ENCODE data around the gene RHBDD1. TPM values are rescaled to one million over a fixed set of nuclear protein-coding genes. Genes with fewer than 3 reads are reported as not detected.

The RHBDD1 gene, protein sequence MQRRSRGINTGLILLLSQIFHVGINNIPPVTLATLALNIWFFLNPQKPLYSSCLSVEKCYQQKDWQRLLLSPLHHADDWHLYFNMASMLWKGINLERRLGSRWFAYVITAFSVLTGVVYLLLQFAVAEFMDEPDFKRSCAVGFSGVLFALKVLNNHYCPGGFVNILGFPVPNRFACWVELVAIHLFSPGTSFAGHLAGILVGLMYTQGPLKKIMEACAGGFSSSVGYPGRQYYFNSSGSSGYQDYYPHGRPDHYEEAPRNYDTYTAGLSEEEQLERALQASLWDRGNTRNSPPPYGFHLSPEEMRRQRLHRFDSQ
- total RNA-seq, result 44.4 and 80.5 TPM in 2 replicates

GRCh38 chr2:226835796-226836547 is at the start of gene RHBDD1:
TSS of gene RHBDD1 (plus strand) at chr2:226836054. CDS start at chr2:226864694, 28,640 bp downstream.

GRCh38 chr2:226799211-226799975 is 36.5 kb upstream of the RHBDD1 start, which contains the start of gene IRS1:
TSS of gene IRS1 (minus strand) at chr2:226799820. CDS start at chr2:226798738, 1,082 bp downstream.

Other genes starting within 250 kb of the RHBDD1 start
- 18.8 and 34.7 TPM in 2 replicates for gene IRS1, start 36.2 kb upstream of the RHBDD1 start, total RNA-seq

Data from nasal cavity respiratory epithelium epithelial cell of viscerocranial mucosa (primary cell).